K562 (cell line): Measurements from ENCODE around the gene SOX12. TPM values are rescaled to one million over a fixed set of nuclear protein-coding genes. Genes with fewer than 3 reads are reported as not detected.

Experiments
- BACH1 ChIP-seq: fragments of 200-800 bp; sonication (Bioruptor generic); IDR thresholded peaks from 2 replicates; pipeline ENCODE4 v1.6.1; 2016; ENCODE audit warnings: missing genetic modification characterization, missing compliant biosample characterization
- CXXC5 ChIP-seq: fragments of 250-450 bp; sonication (Bioruptor Pico); IDR thresholded peaks from 2 replicates; pipeline ENCODE4 v1.8.0; 2022; ENCODE audit warnings: inconsistent platforms, mild to moderate bottlenecking, moderate library complexity
- DEAF1 ChIP-seq: fragments of 450-650 bp; formaldehyde crosslinking; IDR thresholded peaks from 2 replicates; pipeline ENCODE4 v1.4.0; 2020; ENCODE audit warnings: mild to moderate bottlenecking, moderate library complexity
- FOXK1 ChIP-seq: sonication (generic); formaldehyde crosslinking; IDR thresholded peaks from 2 replicates; pipeline ENCODE4 v1.8.0; 2022; ENCODE audit warnings: missing genetic modification reagents, mild to moderate bottlenecking, borderline replicate concordance
- HNRNPLL ChIP-seq: fragments of 200-400 bp; formaldehyde crosslinking; IDR thresholded peaks from 2 replicates; pipeline ENCODE4 v1.6.1; 2017; ENCODE audit warnings: low read length, low read depth, mild to moderate bottlenecking; ENCODE audit not compliant: poor library complexity, severe bottlenecking
- KAT8 ChIP-seq: fragments of 450-650 bp; IDR thresholded peaks from 2 replicates; pipeline ENCODE4 v1.6.1; 2016; ENCODE audit warnings: low read depth, mild to moderate bottlenecking
- MCM5 ChIP-seq: fragments of 450-650 bp; IDR thresholded peaks from 2 replicates; pipeline ENCODE4 v1.6.1; 2016; ENCODE audit warnings: low read depth
- MYBL2 ChIP-seq, 2 experiments: fragments of 450-650 bp in 1 of 2; sonication (generic) in 1 of 2; formaldehyde crosslinking in 1 of 2; IDR thresholded peaks; 2 replicates each; pipeline versions ENCODE4 v1.6.1 to v1.8.1; 2017 to 2022; ENCODE audit warnings: borderline replicate concordance in 1 of 2, inconsistent platforms in 1 of 2, low read depth in 1 of 2, mild to moderate bottlenecking in 1 of 2, missing genetic modification reagents in 1 of 2, moderate library complexity in 1 of 2
- RBM34 ChIP-seq: fragments of 200-400 bp; formaldehyde crosslinking; IDR thresholded peaks from 2 replicates; pipeline ENCODE4 v1.6.1; 2018; ENCODE audit warnings: low read length, borderline replicate concordance; ENCODE audit not compliant: insufficient read depth
- SIX5 ChIP-seq, 2 experiments: IDR thresholded peaks; 2 replicates each; pipeline ENCODE4 v1.6.1; 2011; ENCODE audit warnings: low read length in 2 of 2, borderline replicate concordance in 1 of 2, low read depth in 1 of 2, mild to moderate bottlenecking in 1 of 2, moderate library complexity in 1 of 2; ENCODE audit not compliant: insufficient read depth in 1 of 2
- SUPT5H ChIP-seq: fragments of 450-650 bp; IDR thresholded peaks from 2 replicates; pipeline ENCODE4 v1.6.1; 2016
- TAF1 ChIP-seq: IDR thresholded peaks from 2 replicates; pipeline ENCODE4 v1.6.1; 2011; ENCODE audit warnings: mild to moderate bottlenecking, low read length, moderate library complexity; ENCODE audit not compliant: insufficient read depth, control insufficient read depth, severe bottlenecking; ENCODE audit errors: extremely low read depth
- TCF3 ChIP-seq: sonication (generic); formaldehyde crosslinking; IDR thresholded peaks from 2 replicates; pipeline ENCODE4 v1.4.0; 2020; ENCODE audit warnings: mild to moderate bottlenecking, missing genetic modification reagents
- UBTF ChIP-seq, 2 experiments: IDR thresholded peaks; 2 replicates each; pipeline ENCODE4 v1.6.1; 2012; ENCODE audit warnings: improper control_type of control experiment in 2 of 2, low read depth in 2 of 2, low read length in 2 of 2, borderline replicate concordance in 1 of 2
- ZFP91 ChIP-seq: sonication (generic); formaldehyde crosslinking; IDR thresholded peaks from 2 replicates; pipeline ENCODE4 v1.8.0; 2022; ENCODE audit warnings: mild to moderate bottlenecking, missing genetic modification reagents
- ZNF197 ChIP-seq: fragments of 200-800 bp; sonication (Bioruptor generic); IDR thresholded peaks from 2 replicates; pipeline ENCODE4 v1.6.1; 2016; ENCODE audit warnings: low read depth, missing genetic modification characterization, missing compliant biosample characterization
- ZNF551 ChIP-seq: fragments of 250-450 bp; sonication (Bioruptor Pico); IDR thresholded peaks from 2 replicates; pipeline ENCODE4 v1.5.0; 2021; ENCODE audit warnings: mild to moderate bottlenecking, moderate library complexity
- polyA plus RNA-seq, 8 experiments: library from polyadenylated mRNA; depleted of rRNA in 4 of 8; stranded (reverse) in 5 of 8; unstranded in 3 of 8; fragments of >200 nt; fragmentation: Nextera tagmentation in 2 of 8; fragmentation: Illumina TruSeq in 1 of 8; extraction: Ambion mirVana in 2 of 8; extraction: Trizol in 1 of 8; gene quantifications; 2 replicates each; pipeline versions ENCODE4 v1.2.1 to v1.2.3, GENCODE V29; 2011 to 2014; ENCODE audit warnings: inconsistent platforms in 1 of 8, missing spikeins in 1 of 8
- total RNA-seq, 7 experiments: library from RNA; depleted of rRNA in 6 of 7; stranded (reverse); fragments of >200 nt in 6 of 7; fragmentation: Illumina TruSeq in 2 of 7; extraction: Trizol in 2 of 7; gene quantifications; 2 replicates each; pipeline versions ENCODE4 v1.2.1 to v1.2.3, GENCODE V29; 2011 to 2021; ENCODE audit warnings: low replicate concordance in 1 of 7
- TF ChIP-seq, protein P1 (sequence below), 2 experiments: IDR thresholded peaks; 2 replicates each; pipeline ENCODE4 v1.6.1; 2011; ENCODE audit warnings: borderline replicate concordance in 1 of 2, control low read depth in 1 of 2, low read depth in 1 of 2, low read length in 1 of 2, mild to moderate bottlenecking in 1 of 2, mixed read lengths in 1 of 2, moderate library complexity in 1 of 2; ENCODE audit not compliant: insufficient read depth in 1 of 2, insufficient read length in 1 of 2, poor library complexity in 1 of 2, severe bottlenecking in 1 of 2; ENCODE audit errors: extremely low read depth in 1 of 2

SOX12 gene
- total and polyA plus RNA-seq, 9 of the 15 experiments (the other 6 are each of a cell fraction or from before 2014, with no cell fraction given): 0.42 to 26.3 (median 2.6) TPM

- TF ChIP-seq ZNF551 (CRISPR knock-in tag) (no peak), TCF3 (CRISPR knock-in tag) (peak; percentile 88), UBTF (IDR thresholded peaks at IDR 0.05; ENCODE audit: borderline replicate concordance in 1 of 2, low read depth in 2 of 2, low read length in 2 of 2) (0 out of 4 replicates have a peak, but pooled peaks of 1 of the 2 experiments have one; percentile 54), ZNF197 (CRISPR knock-in tag) (no peak; the same call in 1 of the 2 replicates), TAF1 (no peak), BACH1 (tag) (peak; percentile 49), MYBL2 (IDR thresholded peaks at IDR 0.05; ENCODE audit: low read depth) (no peak), MYBL2 (CRISPR knock-in tag; IDR thresholded peaks at IDR 0.05; ENCODE audit: borderline replicate concordance) (no peak), ZFP91 (CRISPR knock-in tag) (no peak), FOXK1 (CRISPR knock-in tag) (no peak), RBM34 (no peak), MCM5 (no peak), SIX5 (IDR thresholded peaks at IDR 0.05; ENCODE audit: borderline replicate concordance in 1 of 2, insufficient read depth in 1 of 2, low read depth in 1 of 2, low read length in 2 of 2) (no peak), SUPT5H (peak; percentile 65; the same call in 1 of the 2 replicates), CXXC5 (CRISPR knock-in tag) (peak; percentile 87), KAT8 (no peak), DEAF1 (CRISPR knock-in tag) (no peak), HNRNPLL (no peak)
- TF ChIP-seq, protein P1, sequence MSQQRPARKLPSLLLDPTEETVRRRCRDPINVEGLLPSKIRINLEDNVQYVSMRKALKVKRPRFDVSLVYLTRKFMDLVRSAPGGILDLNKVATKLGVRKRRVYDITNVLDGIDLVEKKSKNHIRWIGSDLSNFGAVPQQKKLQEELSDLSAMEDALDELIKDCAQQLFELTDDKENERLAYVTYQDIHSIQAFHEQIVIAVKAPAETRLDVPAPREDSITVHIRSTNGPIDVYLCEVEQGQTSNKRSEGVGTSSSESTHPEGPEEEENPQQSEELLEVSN (IDR thresholded peaks at IDR 0.05; ENCODE audit: borderline replicate concordance in 1 of 2, extremely low read depth in 1 of 2, insufficient read depth in 1 of 2, insufficient read length in 1 of 2, low read depth in 1 of 2, low read length in 1 of 2, poor library complexity in 1 of 2, severe bottlenecking in 1 of 2): peak in 1 of 2 experiments; percentile 27
Observed at GRCh38 chr20:371755-372542, 46.6 kb downstream of the SOX12 start (continued).
